ENCODE data around the gene NKX1-2.

- TF ChIP-seq, protein P1, sequence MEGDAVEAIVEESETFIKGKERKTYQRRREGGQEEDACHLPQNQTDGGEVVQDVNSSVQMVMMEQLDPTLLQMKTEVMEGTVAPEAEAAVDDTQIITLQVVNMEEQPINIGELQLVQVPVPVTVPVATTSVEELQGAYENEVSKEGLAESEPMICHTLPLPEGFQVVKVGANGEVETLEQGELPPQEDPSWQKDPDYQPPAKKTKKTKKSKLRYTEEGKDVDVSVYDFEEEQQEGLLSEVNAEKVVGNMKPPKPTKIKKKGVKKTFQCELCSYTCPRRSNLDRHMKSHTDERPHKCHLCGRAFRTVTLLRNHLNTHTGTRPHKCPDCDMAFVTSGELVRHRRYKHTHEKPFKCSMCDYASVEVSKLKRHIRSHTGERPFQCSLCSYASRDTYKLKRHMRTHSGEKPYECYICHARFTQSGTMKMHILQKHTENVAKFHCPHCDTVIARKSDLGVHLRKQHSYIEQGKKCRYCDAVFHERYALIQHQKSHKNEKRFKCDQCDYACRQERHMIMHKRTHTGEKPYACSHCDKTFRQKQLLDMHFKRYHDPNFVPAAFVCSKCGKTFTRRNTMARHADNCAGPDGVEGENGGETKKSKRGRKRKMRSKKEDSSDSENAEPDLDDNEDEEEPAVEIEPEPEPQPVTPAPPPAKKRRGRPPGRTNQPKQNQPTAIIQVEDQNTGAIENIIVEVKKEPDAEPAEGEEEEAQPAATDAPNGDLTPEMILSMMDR (IDR thresholded peaks at IDR 0.05): no peak
- TF ChIP-seq ZNF302 (CRISPR knock-in tag; IDR thresholded peaks at IDR 0.05) (no peak), EP300 (IDR thresholded peaks at IDR 0.05) (no peak), MAX (IDR thresholded peaks at IDR 0.05) (no peak), HMGXB4 (CRISPR knock-in tag; IDR thresholded peaks at IDR 0.05; ENCODE audit: borderline replicate concordance) (no peak)
Measured at GRCh38 chr10:124458889-124459288, 9.1 kb upstream of the NKX1-2 start.
